ENCODE measurements around the gene PRPF8. TPM values are rescaled to one million over a fixed set of nuclear protein-coding genes. Genes with fewer than 3 reads are reported as not detected.

Gene PRPF8
- total and polyA plus RNA-seq, 2 of the 13 experiments (the other 11 are each of a cell fraction or from before 2014, with no cell fraction given) = 112 to 179 TPM

DNA sequence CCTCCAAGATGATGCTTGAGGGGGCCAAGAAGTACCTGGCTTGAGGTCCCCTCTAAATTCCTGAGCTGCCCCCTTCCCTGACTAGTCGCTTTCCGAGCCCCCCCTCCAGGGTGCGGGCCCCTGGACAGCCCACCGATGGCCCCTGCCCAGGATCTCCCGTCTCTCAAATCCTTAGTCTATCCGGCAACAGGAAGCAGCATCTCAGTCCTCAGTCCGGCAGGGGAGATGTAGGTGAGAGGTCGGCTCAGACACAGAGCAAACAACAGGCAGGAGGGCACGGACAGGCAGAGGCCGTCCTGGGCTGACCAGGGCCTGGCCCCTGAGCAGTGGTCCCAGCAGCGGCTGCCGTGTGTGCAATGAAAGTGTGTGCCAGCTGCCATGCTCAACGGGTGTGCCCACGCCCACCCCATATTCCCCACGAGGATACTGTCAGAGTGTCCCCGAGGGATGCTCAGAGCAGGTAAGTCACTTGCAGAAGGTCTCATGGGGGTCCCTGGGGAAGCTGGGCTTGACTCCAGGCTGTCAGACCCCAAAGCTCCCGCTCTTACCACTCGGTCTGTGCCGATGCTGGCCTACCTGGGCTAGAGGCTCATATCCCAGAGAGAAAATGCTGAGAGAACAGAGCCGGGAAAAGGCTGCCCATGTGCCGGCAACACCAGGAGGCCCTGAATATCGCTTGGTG, 63.3 kb downstream of the PRPF8 start (continued):
- TF ChIP-seq, protein P1, sequence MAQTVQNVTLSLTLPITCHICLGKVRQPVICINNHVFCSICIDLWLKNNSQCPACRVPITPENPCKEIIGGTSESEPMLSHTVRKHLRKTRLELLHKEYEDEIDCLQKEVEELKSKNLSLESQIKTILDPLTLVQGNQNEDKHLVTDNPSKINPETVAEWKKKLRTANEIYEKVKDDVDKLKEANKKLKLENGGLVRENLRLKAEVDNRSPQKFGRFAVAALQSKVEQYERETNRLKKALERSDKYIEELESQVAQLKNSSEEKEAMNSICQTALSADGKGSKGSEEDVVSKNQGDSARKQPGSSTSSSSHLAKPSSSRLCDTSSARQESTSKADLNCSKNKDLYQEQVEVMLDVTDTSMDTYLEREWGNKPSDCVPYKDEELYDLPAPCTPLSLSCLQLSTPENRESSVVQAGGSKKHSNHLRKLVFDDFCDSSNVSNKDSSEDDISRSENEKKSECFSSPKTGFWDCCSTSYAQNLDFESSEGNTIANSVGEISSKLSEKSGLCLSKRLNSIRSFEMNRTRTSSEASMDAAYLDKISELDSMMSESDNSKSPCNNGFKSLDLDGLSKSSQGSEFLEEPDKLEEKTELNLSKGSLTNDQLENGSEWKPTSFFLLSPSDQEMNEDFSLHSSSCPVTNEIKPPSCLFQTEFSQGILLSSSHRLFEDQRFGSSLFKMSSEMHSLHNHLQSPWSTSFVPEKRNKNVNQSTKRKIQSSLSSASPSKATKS (CRISPR knock-in tag; IDR thresholded peaks at IDR 0.05) = no peak
- TF ChIP-seq SRF (IDR thresholded peaks at IDR 0.05; ENCODE audit: low read depth, low read length) = no peak
- TF ChIP-seq, protein P2, sequence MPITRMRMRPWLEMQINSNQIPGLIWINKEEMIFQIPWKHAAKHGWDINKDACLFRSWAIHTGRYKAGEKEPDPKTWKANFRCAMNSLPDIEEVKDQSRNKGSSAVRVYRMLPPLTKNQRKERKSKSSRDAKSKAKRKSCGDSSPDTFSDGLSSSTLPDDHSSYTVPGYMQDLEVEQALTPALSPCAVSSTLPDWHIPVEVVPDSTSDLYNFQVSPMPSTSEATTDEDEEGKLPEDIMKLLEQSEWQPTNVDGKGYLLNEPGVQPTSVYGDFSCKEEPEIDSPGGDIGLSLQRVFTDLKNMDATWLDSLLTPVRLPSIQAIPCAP (CRISPR knock-in tag; IDR thresholded peaks at IDR 0.05; ENCODE audit: low read depth) = no peak
- TF ChIP-seq STAT5B (CRISPR knock-in tag; IDR thresholded peaks at IDR 0.05) = no peak
- peak; percentile 41; the same call in 1 of the 2 replicates for TF ChIP-seq SPEN (CRISPR knock-in tag; IDR thresholded peaks at IDR 0.05; ENCODE audit: low read depth)
- no peak for TF ChIP-seq HOXA9 (CRISPR knock-in tag; IDR thresholded peaks at IDR 0.05; ENCODE audit: borderline replicate concordance)
- TF ChIP-seq ZNF883 (CRISPR knock-in tag; IDR thresholded peaks at IDR 0.05; ENCODE audit: not compliant biosample characterization) = no peak
- TF ChIP-seq ZNF616 (CRISPR knock-in tag; IDR thresholded peaks at IDR 0.05; ENCODE audit: low read depth) = no peak
- TF ChIP-seq, protein P3, sequence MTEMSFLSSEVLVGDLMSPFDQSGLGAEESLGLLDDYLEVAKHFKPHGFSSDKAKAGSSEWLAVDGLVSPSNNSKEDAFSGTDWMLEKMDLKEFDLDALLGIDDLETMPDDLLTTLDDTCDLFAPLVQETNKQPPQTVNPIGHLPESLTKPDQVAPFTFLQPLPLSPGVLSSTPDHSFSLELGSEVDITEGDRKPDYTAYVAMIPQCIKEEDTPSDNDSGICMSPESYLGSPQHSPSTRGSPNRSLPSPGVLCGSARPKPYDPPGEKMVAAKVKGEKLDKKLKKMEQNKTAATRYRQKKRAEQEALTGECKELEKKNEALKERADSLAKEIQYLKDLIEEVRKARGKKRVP (CRISPR knock-in tag; IDR thresholded peaks at IDR 0.05) = no peak
- TF ChIP-seq, protein P4, sequence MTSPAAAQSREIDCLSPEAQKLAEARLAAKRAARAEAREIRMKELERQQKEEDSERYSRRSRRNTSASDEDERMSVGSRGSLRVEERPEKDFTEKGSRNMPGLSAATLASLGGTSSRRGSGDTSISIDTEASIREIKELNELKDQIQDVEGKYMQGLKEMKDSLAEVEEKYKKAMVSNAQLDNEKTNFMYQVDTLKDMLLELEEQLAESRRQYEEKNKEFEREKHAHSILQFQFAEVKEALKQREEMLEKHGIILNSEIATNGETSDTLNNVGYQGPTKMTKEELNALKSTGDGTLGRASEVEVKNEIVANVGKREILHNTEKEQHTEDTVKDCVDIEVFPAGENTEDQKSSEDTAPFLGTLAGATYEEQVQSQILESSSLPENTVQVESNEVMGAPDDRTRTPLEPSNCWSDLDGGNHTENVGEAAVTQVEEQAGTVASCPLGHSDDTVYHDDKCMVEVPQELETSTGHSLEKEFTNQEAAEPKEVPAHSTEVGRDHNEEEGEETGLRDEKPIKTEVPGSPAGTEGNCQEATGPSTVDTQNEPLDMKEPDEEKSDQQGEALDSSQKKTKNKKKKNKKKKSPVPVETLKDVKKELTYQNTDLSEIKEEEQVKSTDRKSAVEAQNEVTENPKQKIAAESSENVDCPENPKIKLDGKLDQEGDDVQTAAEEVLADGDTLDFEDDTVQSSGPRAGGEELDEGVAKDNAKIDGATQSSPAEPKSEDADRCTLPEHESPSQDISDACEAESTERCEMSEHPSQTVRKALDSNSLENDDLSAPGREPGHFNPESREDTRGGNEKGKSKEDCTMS (CRISPR knock-in tag; conservative IDR thresholded peaks at IDR 0.05) = no peak
- TF ChIP-seq ZNF552 (CRISPR knock-in tag; IDR thresholded peaks at IDR 0.05; ENCODE audit: borderline replicate concordance) = no peak
- TF ChIP-seq ZNF841 (CRISPR knock-in tag; IDR thresholded peaks at IDR 0.05; ENCODE audit: borderline replicate concordance) = no peak
- TF ChIP-seq, protein P5, sequence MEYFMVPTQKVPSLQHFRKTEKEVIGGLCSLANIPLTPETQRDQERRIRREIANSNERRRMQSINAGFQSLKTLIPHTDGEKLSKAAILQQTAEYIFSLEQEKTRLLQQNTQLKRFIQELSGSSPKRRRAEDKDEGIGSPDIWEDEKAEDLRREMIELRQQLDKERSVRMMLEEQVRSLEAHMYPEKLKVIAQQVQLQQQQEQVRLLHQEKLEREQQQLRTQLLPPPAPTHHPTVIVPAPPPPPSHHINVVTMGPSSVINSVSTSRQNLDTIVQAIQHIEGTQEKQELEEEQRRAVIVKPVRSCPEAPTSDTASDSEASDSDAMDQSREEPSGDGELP (IDR thresholded peaks at IDR 0.05; ENCODE audit: borderline replicate concordance, low read depth) = no peak
- no peak for TF ChIP-seq RBFOX2 (IDR thresholded peaks at IDR 0.05; ENCODE audit: low read depth, low read length)
- TF ChIP-seq EEA1 (CRISPR knock-in tag; IDR thresholded peaks at IDR 0.05; ENCODE audit: borderline replicate concordance) = no peak
- no peak for TF ChIP-seq POLR2AphosphoS2 (IDR thresholded peaks at IDR 0.05; ENCODE audit: low read depth, low read length)
- no peak for TF ChIP-seq ZNF501 (CRISPR knock-in tag; IDR thresholded peaks at IDR 0.05)
- peak; percentile 30; the same call in 1 of the 2 replicates for TF ChIP-seq FOXA3 (CRISPR knock-in tag; IDR thresholded peaks at IDR 0.05)
- TF ChIP-seq, protein P6, sequence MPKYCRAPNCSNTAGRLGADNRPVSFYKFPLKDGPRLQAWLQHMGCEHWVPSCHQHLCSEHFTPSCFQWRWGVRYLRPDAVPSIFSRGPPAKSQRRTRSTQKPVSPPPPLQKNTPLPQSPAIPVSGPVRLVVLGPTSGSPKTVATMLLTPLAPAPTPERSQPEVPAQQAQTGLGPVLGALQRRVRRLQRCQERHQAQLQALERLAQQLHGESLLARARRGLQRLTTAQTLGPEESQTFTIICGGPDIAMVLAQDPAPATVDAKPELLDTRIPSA (CRISPR knock-in tag; IDR thresholded peaks at IDR 0.05; ENCODE audit: borderline replicate concordance) = no peak
- no peak for TF ChIP-seq ZNF891 (CRISPR knock-in tag; IDR thresholded peaks at IDR 0.05)
- no peak for TF ChIP-seq ZNF225 (CRISPR knock-in tag; IDR thresholded peaks at IDR 0.05)
